T-cell (primary cell): ENCODE measurements around the gene MUC15. TPM values are rescaled to one million over a fixed set of nuclear protein-coding genes. Genes with fewer than 3 reads are reported as not detected.

Experiments
- ATAC-seq, 4 experiments: fragments of 200-7000 bp in 3 of 4; fragments of 150-1000 bp in 1 of 4; cut with Tn5 transposase; replicated peaks in 1 of 4; 1 replicate in 3 of 4; 2 replicates in 1 of 4; pipeline ENCODE4 v1.10.0; 2021; ENCODE audit warnings: moderate library complexity in 3 of 4, mild to moderate bottlenecking in 2 of 4, moderate number of reproducible peaks in 1 of 4
- CTCF ChIA-PET, 2 donors: fragments of 300-600 bp; sonication (Branson Sonifier 250); formaldehyde crosslinking; loops; one replicate each; lab custom pipeline; 2022; ENCODE audit warnings: antibody characterized with exemption in 2 of 2; lab: Charles Lee
- POLR2A ChIA-PET, 2 donors: fragments of 300-600 bp; sonication (Branson Sonifier 250); formaldehyde crosslinking; loops; one replicate each; lab custom pipeline; 2022; ENCODE audit warnings: antibody characterized with exemption in 2 of 2; lab: Charles Lee
- DNase-seq, 35 experiments: peaks; one replicate each; pipeline versions ENCODE4 v3.0.0 to v3.0.0-alpha.2; 2013 to 2023
- H3K27ac ChIP-seq: one replicate; pipeline ENCODE4 v1.5.1; 2013; ENCODE audit warnings: low read length
- H3K27me3 ChIP-seq, 2 experiments: replicated peaks in 1 of 2; 1 replicate in 1 of 2; 2 replicates in 1 of 2; pipeline versions ENCODE4 v1.6.1 to v1.7.0; 2013; ENCODE audit warnings: low read length in 1 of 2, mixed read lengths in 1 of 2; ENCODE audit not compliant: control insufficient read depth in 2 of 2, insufficient read depth in 2 of 2; ENCODE audit errors: extremely low read depth in 1 of 2
- H3K36me3 ChIP-seq, 2 donors: 1 replicate in 1 of 2; 2 replicates in 1 of 2; pipeline versions ENCODE4 v1.6.1 to v1.7.0; 2013; ENCODE audit warnings: low read length in 1 of 2; ENCODE audit not compliant: control insufficient read depth in 2 of 2, insufficient read depth in 1 of 2; ENCODE audit errors: extremely low read depth in 1 of 2
- H3K4me1 ChIP-seq, 2 experiments: 1 replicate in 1 of 2; 2 replicates in 1 of 2; pipeline versions ENCODE4 v1.6.1 to v1.7.0; 2013; ENCODE audit warnings: low read length in 2 of 2, mixed read lengths in 1 of 2; ENCODE audit not compliant: insufficient read depth in 2 of 2, control insufficient read depth in 1 of 2; ENCODE audit errors: extremely low read depth in 1 of 2
- H3K4me3 ChIP-seq, 2 donors: 1 replicate in 1 of 2; 2 replicates in 1 of 2; pipeline versions ENCODE4 v1.5.1 to v1.7.0; 2013; ENCODE audit warnings: mild to moderate bottlenecking in 2 of 2, low read length in 1 of 2, moderate library complexity in 1 of 2; ENCODE audit not compliant: control insufficient read depth in 1 of 2; ENCODE audit errors: extremely low read depth in 1 of 2
- H3K9me3 ChIP-seq: 2 replicates; pipeline ENCODE4 v1.7.0; 2013
- H3K27ac Mint-ChIP-seq, 2 donors: one replicate each; pipeline ENCODE4 v1.8.0; 2020 to 2021; ENCODE audit warnings: mild to moderate bottlenecking in 2 of 2, mixed read lengths in 2 of 2
- H3K27me3 Mint-ChIP-seq, 2 donors: one replicate each; pipeline ENCODE4 v1.8.0; 2021 to 2022; ENCODE audit warnings: mixed read lengths in 2 of 2
- H3K36me3 Mint-ChIP-seq: one replicate; pipeline ENCODE4 v1.8.0; 2021; ENCODE audit warnings: mixed read lengths
- H3K4me1 Mint-ChIP-seq, 3 donors: one replicate each; pipeline ENCODE4 v1.8.0; 2020 to 2022; ENCODE audit warnings: mixed read lengths in 3 of 3, mild to moderate bottlenecking in 1 of 3
- H3K4me3 Mint-ChIP-seq, 3 donors: one replicate each; pipeline ENCODE4 v1.8.0; 2020 to 2022; ENCODE audit warnings: mild to moderate bottlenecking in 3 of 3, mixed read lengths in 3 of 3, moderate library complexity in 3 of 3
- H3K9me3 Mint-ChIP-seq, 3 donors: one replicate each; pipeline ENCODE4 v1.8.0; 2020 to 2022; ENCODE audit warnings: mixed read lengths in 3 of 3
- WGBS: methylation state at CpG from one replicate; pipeline ENCODE4 v1.1.5; 2013; ENCODE audit warnings: missing lambda C conversion rate; ENCODE audit not compliant: insufficient coverage; 5-methylcytosine and 5-hydroxymethylcytosine counted together
- total RNA-seq, 35 experiments: library from RNA in 6 of 35; stranded (reverse) in 6 of 35; fragments of 120-200 nt in 1 of 35; gene quantifications; one replicate each; pipeline versions ENCODE4 v1.2.1 to v1.2.4 and lab custom pipeline; 2013 to 2026

MUC15 gene
- total RNA-seq, 5 donors from 2014 or later (not counting 1 experiment from before 2014, with no cell fraction given): not detected

GRCh38 chr11:26557666-26558065 is 14.4 kb downstream of the MUC15 start:
- no peak for ATAC-seq

DNA sequence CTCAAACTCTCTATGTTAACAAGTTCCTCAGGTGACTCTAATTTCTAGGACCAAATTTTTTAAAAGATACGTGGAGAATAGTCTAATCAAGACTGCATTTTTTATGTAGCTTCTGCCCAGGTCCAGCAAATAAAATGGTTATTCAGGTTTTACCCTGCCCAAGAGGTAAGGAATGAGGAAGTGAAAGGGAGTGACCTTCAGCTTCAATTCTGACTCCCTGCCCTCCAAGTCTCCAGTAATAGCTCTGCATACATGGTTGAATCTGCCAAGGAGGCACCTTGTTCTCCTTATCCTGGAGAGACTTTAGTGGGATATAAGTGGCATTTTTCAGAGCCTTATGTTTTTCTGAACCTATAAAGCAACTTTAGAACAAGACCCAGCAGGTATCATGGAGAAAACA is 15.5 kb downstream of the MUC15 start:
- H3K9me3 ChIP-seq: no peaks in the 10 kb centered on the region
- CTCF ChIA-PET: no interaction called here
- H3K27ac ChIP-seq: no peak overlapping the region
- POLR2A ChIA-PET: interaction anchor here in 1 of 2 donors (0.5 kb wide), 1 partner anchor 878 kb away, joined by 3 read pairs; no protein-coding TSS in a partner anchor
- no peaks in the 10 kb centered on the region for H3K27me3 ChIP-seq
- H3K36me3 ChIP-seq: no peaks in the 10 kb centered on the region
- no peak overlapping the region for H3K4me3 Mint-ChIP-seq
- H3K4me3 ChIP-seq: no peak overlapping the region
- WGBS: no CpG with 5 or more reads among the region's 1 CpG
- H3K36me3 Mint-ChIP-seq: no peaks in the 10 kb centered on the region
- H3K4me1 ChIP-seq: no peaks in the 10 kb centered on the region
- H3K9me3 Mint-ChIP-seq: peaks cover 7 to 20% (median 9%) of the 10 kb centered on the region in 3 donors
- no peaks in the 10 kb centered on the region for H3K27me3 Mint-ChIP-seq
- DNase-seq: no peak
- no peak for ATAC-seq
- H3K27ac Mint-ChIP-seq: no peak overlapping the region
- H3K4me1 Mint-ChIP-seq: no peaks in the 10 kb centered on the region

More at GRCh38 chr11:26557666-26558065, 14.4 kb downstream of the MUC15 start:
- WGBS: no CpG with 5 or more reads among the region's 3 CpGs
- H3K4me3 ChIP-seq: no peak overlapping the region
- H3K9me3 ChIP-seq: no peaks in the 10 kb centered on the region
- Mint-ChIP-seq H3K9me3 (peaks cover 0 to 17% (median 9%) of the 10 kb centered on the region in 3 donors), H3K36me3 (no peaks in the 10 kb centered on the region), H3K4me1 (no peaks in the 10 kb centered on the region), H3K27me3 (no peaks in the 10 kb centered on the region), H3K4me3 (no peak overlapping the region), H3K27ac (no peak overlapping the region)
- no peaks in the 10 kb centered on the region for H3K4me1 ChIP-seq
- no peaks in the 10 kb centered on the region for H3K36me3 ChIP-seq
- no peak overlapping the region for H3K27ac ChIP-seq
- no peak for DNase-seq
- POLR2A ChIA-PET: no interaction called here
- CTCF ChIA-PET: no interaction called here
- no peaks in the 10 kb centered on the region for H3K27me3 ChIP-seq

GRCh38 chr11:26554455-26554854 is 17.6 kb downstream of the MUC15 start:
- H3K27me3 Mint-ChIP-seq: no peaks in the 10 kb centered on the region

GRCh38 chr11:26553182-26553581 is 18.9 kb downstream of the MUC15 start:
- Histone ChIP-seq H3K4me3 (no peak overlapping the region), H3K36me3 (no peaks in the 10 kb centered on the region), H3K27me3 (no peaks in the 10 kb centered on the region), H3K9me3 (no peaks in the 10 kb centered on the region), H3K4me1 (no peaks in the 10 kb centered on the region), H3K27ac (no peak overlapping the region)
- POLR2A ChIA-PET: no interaction called here
- H3K36me3 Mint-ChIP-seq: no peaks in the 10 kb centered on the region
- no peak overlapping the region for H3K4me3 Mint-ChIP-seq
- ATAC-seq (no peak), DNase-seq (no peak)
- no peaks in the 10 kb centered on the region for H3K27me3 Mint-ChIP-seq
- CTCF ChIA-PET: no interaction called here
- no peak overlapping the region for H3K27ac Mint-ChIP-seq
- no peaks in the 10 kb centered on the region for H3K4me1 Mint-ChIP-seq
- 80% methylated on average over 1 of the region's 2 CpGs for WGBS
- H3K9me3 Mint-ChIP-seq: peaks cover 7 to 16% (median 10%) of the 10 kb centered on the region in 3 donors

More at GRCh38 chr11:26554455-26554854, 17.6 kb downstream of the MUC15 start:
- no peaks in the 10 kb centered on the region for H3K4me1 Mint-ChIP-seq
- Histone ChIP-seq H3K27me3 (no peaks in the 10 kb centered on the region), H3K4me1 (no peaks in the 10 kb centered on the region), H3K4me3 (no peak overlapping the region), H3K9me3 (no peaks in the 10 kb centered on the region), H3K36me3 (no peaks in the 10 kb centered on the region), H3K27ac (no peak overlapping the region)
- H3K4me3 Mint-ChIP-seq: no peak overlapping the region
- CTCF ChIA-PET: no interaction called here
- ATAC-seq (no peak), DNase-seq (no peak)
- H3K9me3 Mint-ChIP-seq: peaks cover 7 to 16% (median 7%) of the 10 kb centered on the region in 3 donors
- WGBS: 90% methylated on average over 2 of the region's 5 CpGs
- H3K36me3 Mint-ChIP-seq: no peaks in the 10 kb centered on the region
- POLR2A ChIA-PET: no interaction called here
- H3K27ac Mint-ChIP-seq: no peak overlapping the region

- Mint-ChIP-seq H3K27ac (no peak overlapping the region), H3K9me3 (peaks cover 8 to 19% (median 10%) of the 10 kb centered on the region in 3 donors), H3K36me3 (no peaks in the 10 kb centered on the region), H3K4me1 (no peaks in the 10 kb centered on the region), H3K27me3 (no peaks in the 10 kb centered on the region), H3K4me3 (no peak overlapping the region)
- Histone ChIP-seq H3K27me3 (no peaks in the 10 kb centered on the region), H3K36me3 (no peaks in the 10 kb centered on the region), H3K4me1 (no peaks in the 10 kb centered on the region), H3K4me3 (no peak overlapping the region), H3K9me3 (no peaks in the 10 kb centered on the region), H3K27ac (no peak overlapping the region)
- POLR2A ChIA-PET: no interaction called here
- WGBS: no CpG with 5 or more reads among the region's 1 CpG
- ATAC-seq: no peak
- CTCF ChIA-PET: no interaction called here
- no peak for DNase-seq
Observed at GRCh38 chr11:26551186-26551801, 20.8 kb downstream of the MUC15 start.

- DNase-seq (no peak), ATAC-seq (no peak)
- Mint-ChIP-seq H3K27me3 (no peaks in the 10 kb centered on the region), H3K27ac (no peak overlapping the region), H3K36me3 (no peaks in the 10 kb centered on the region), H3K4me1 (no peaks in the 10 kb centered on the region), H3K4me3 (no peak overlapping the region), H3K9me3 (peaks cover 5 to 21% (median 10%) of the 10 kb centered on the region in 3 donors)
- Histone ChIP-seq H3K36me3 (no peaks in the 10 kb centered on the region), H3K4me1 (no peaks in the 10 kb centered on the region), H3K27me3 (no peaks in the 10 kb centered on the region), H3K4me3 (no peak overlapping the region), H3K27ac (no peak overlapping the region), H3K9me3 (no peaks in the 10 kb centered on the region)
- ChIA-PET POLR2A (interaction anchor here in 1 of 2 donors (0.5 kb wide), 1 partner anchor 10 kb away, joined by 3 read pairs; no protein-coding TSS in a partner anchor), CTCF (no interaction called here)
- WGBS: no CpG with 5 or more reads among the region's 1 CpG
Observed at GRCh38 chr11:26550022-26550421, 22.0 kb downstream of the MUC15 start.
